CD4-positive, alpha-beta T cell treated with Interleukin-6 at 100 ng/mL for 8 hours (primary cell): ENCODE data around the gene FCGBP.
A peak's percentile ranks its signal among the peaks of the same experiment; 100 is the strongest.

Source experiments
- DNase-seq: peaks from one replicate; pipeline ENCODE4 v3.0.0-alpha.2; 2020; ENCODE audit warnings: mixed read lengths, low spot score

Gene FCGBP

GRCh38 chr19:39946532-39946931 is 12.1 kb upstream of the FCGBP start:
- DNase-seq, result no peak

GRCh38 chr19:39943586-39943985 is 9.2 kb upstream of the FCGBP start:
- DNase-seq, result no peak

GRCh38 chr19:39942366-39942730 is 7.9 kb upstream of the FCGBP start:
- DNase-seq, result no peak

- peak; percentile 80 for DNase-seq
These were observed 7.4 kb upstream of the FCGBP start for GRCh38 chr19:39941615-39942365.

- no peak for DNase-seq
These were observed 6.7 kb upstream of the FCGBP start for GRCh38 chr19:39941151-39941550.

GRCh38 chr19:39940221-39940833 is 5.9 kb upstream of the FCGBP start:
- DNase-seq, result no peak

- no peak for DNase-seq
These were observed 5.1 kb upstream of the FCGBP start for GRCh38 chr19:39939556-39939955.

- no peak for DNase-seq
These were observed 3.4 kb upstream of the FCGBP start for GRCh38 chr19:39937787-39938186.

GRCh38 chr19:39937094-39937720 is 2.8 kb upstream of the FCGBP start:
- peak; percentile 55 for DNase-seq

GRCh38 chr19:39936622-39937021 is 2.2 kb upstream of the FCGBP start:
- no peak for DNase-seq

- no peak for DNase-seq
These were observed 1.6 kb upstream of the FCGBP start for GRCh38 chr19:39936020-39936419.

- DNase-seq, result no peak
These were observed 879 bp upstream of the FCGBP start for GRCh38 chr19:39935364-39935661.

- no peak for DNase-seq
These were observed 4.7 kb downstream of the FCGBP start for GRCh38 chr19:39929750-39930149.

GRCh38 chr19:39928357-39928725 is 6.1 kb downstream of the FCGBP start:
- no peak for DNase-seq

- DNase-seq, result no peak
These were observed 6.7 kb downstream of the FCGBP start for GRCh38 chr19:39927524-39928356.

- no peak for DNase-seq
These were observed 7.4 kb downstream of the FCGBP start for GRCh38 chr19:39927076-39927475.

- DNase-seq, result no peak
These were observed 8.2 kb downstream of the FCGBP start for GRCh38 chr19:39926170-39926760.

- no peak for DNase-seq
These were observed 9.5 kb downstream of the FCGBP start for GRCh38 chr19:39924952-39925351.

GRCh38 chr19:39924389-39924788 is 10.0 kb downstream of the FCGBP start:
- DNase-seq, result no peak

- DNase-seq, result no peak
These were observed 10.6 kb downstream of the FCGBP start for GRCh38 chr19:39923862-39924261.

- no peak for DNase-seq
These were observed 14.5 kb downstream of the FCGBP start for GRCh38 chr19:39919976-39920375.

GRCh38 chr19:39918183-39918651 is 16.2 kb downstream of the FCGBP start:
- DNase-seq, result no peak
